Heart left ventricle (tissue), 16 donors: ENCODE measurements around the gene CBR1. TPM values are rescaled to one million over a fixed set of nuclear protein-coding genes. Genes with fewer than 3 reads are reported as not detected.

Experiments used
- ATAC-seq, 4 donors: fragments of 200-7000 bp; cut with Tn5 transposase; one replicate each; pipeline ENCODE4 v1.9.1; 2020 to 2022; ENCODE audit warnings: moderate library complexity in 4 of 4, mild to moderate bottlenecking in 3 of 4, moderate number of reproducible peaks in 1 of 4
- DNase-seq, 5 donors: peaks; one replicate each; pipeline ENCODE4 v3.0.0-alpha.2; 2020
- H3K27ac ChIP-seq, 12 donors: fragments of 200-600 bp; sonication (generic) in 4 of 12; one replicate each; pipeline versions ENCODE4 v1.5.0 to v1.8.0; 2016 to 2022; ENCODE audit warnings: mild to moderate bottlenecking in 2 of 12
- H3K27me3 ChIP-seq, 9 donors: fragments of 200-600 bp; sonication (generic) in 2 of 9; one replicate each; pipeline versions ENCODE4 v1.5.1 to v1.8.0; 2016 to 2022; ENCODE audit warnings: mild to moderate bottlenecking in 3 of 9
- H3K36me3 ChIP-seq, 9 donors: fragments of 200-600 bp; sonication (generic) in 2 of 9; one replicate each; pipeline versions ENCODE4 v1.5.0 to v1.8.0; 2018 to 2022; ENCODE audit warnings: mild to moderate bottlenecking in 2 of 9
- H3K4me1 ChIP-seq, 12 donors: fragments of 200-600 bp; sonication (generic) in 4 of 12; one replicate each; pipeline versions ENCODE4 v1.5.0 to v1.8.0; 2016 to 2022; ENCODE audit warnings: mild to moderate bottlenecking in 3 of 12
- H3K4me3 ChIP-seq, 12 donors: fragments of 200-600 bp; sonication (generic) in 4 of 12; one replicate each; pipeline versions ENCODE4 v1.5.0 to v1.8.0; 2017 to 2022; ENCODE audit warnings: mild to moderate bottlenecking in 9 of 12, moderate library complexity in 4 of 12
- H3K9me3 ChIP-seq, 12 donors: fragments of 200-600 bp; sonication (generic) in 4 of 12; one replicate each; pipeline versions ENCODE4 v1.5.0 to v1.8.0; 2016 to 2022; ENCODE audit warnings: mild to moderate bottlenecking in 1 of 12
- POLR2A ChIP-seq, 2 donors: fragments of 450-650 bp; IDR thresholded peaks; one replicate each; pipeline ENCODE4 v1.6.1; 2017; ENCODE audit warnings: antibody characterized with exemption in 2 of 2, mild to moderate bottlenecking in 2 of 2, moderate library complexity in 2 of 2
- WGBS, 4 donors: extraction: QIAGEN DNeasy Blood & Tissue Kit in 2 of 4; methylation state at CpG; one replicate each; pipeline versions ENCODE4 v1.1.5 to v1.1.7; 2013 to 2018; 5-methylcytosine and 5-hydroxymethylcytosine counted together
- intact Hi-C, 10 donors: fragments of 100-400 bp; cut with DNase I; formaldehyde crosslinking; loops; one replicate each; pipeline versions ENCODE4 v1.11.1 to v1.14.2; 2022
- polyA plus RNA-seq, 2 donors: library from polyadenylated mRNA; stranded (reverse); fragments of 200-250 nt; gene quantifications; one replicate each; pipeline ENCODE4 v1.2.3, GENCODE V29; 2013
- total RNA-seq, 9 donors: library from RNA; depleted of rRNA in 2 of 9; stranded (reverse); fragments of >200 nt in 2 of 9; fragmentation: NEBNext Ultra II Directional in 3 of 9; extraction: Animal tissue kit (Norgen Biotek cat#: 25700) in 3 of 9; gene quantifications; one replicate each; pipeline versions ENCODE4 v1.1.0 to v1.2.4, GENCODE V29; 2016 to 2023
- TF ChIP-seq, protein P1 (sequence below), 12 donors: fragments of 200-600 bp; sonication (generic) in 4 of 12; IDR thresholded peaks; one replicate each; pipeline versions ENCODE4 v1.5.0 to v1.8.0; 2018 to 2022; ENCODE audit warnings: antibody characterized with exemption in 12 of 12, mild to moderate bottlenecking in 5 of 12
- donor health status: ischemic (EF 13 %, LVEDD 7.1; RV severe dilation, severe dysfunction).
- donor health status: healthy with polysubstance abuse.
- donor health status: DM: no; HTN: yes; CAD: no.
- donor health status: DM: no; HTN: no; CAD: no.
- donor health status: ischemic (EF 25% LVEDD 6.9; RV normal size, moderate dysfunction).
- donor health status: ischemic (EF 25% LVEDD 5.7; RV mildly dilated, moderate dysfunction).
- donor health status: healthy.
- donor health status: DM: yes; HTN: yes; CAD: no.
- donor health status: ischemic (EF 35%, LVEDD 5.7; RV mildly dilated, moderate dysfunction).
- donor health status: nonischemic (EF 11% LVEDD 7.7; RV severe dilation, severe dysfunction).
- donor health status: DM: yes; HTN: yes; CAD: no.
- donor health status: PGD.
- donor health status: ischemic (EF 29% LVEDD 5.4; RV normal size, mild dysfunction).
- donor health status: nonischemic (EF 23%, LVEDD 6.1; RV moderate dilation, normal function).

Gene CBR1
- total and polyA plus RNA-seq, 11 donors = 11.0 to 69.2 (median 23.7) TPM

DNA sequence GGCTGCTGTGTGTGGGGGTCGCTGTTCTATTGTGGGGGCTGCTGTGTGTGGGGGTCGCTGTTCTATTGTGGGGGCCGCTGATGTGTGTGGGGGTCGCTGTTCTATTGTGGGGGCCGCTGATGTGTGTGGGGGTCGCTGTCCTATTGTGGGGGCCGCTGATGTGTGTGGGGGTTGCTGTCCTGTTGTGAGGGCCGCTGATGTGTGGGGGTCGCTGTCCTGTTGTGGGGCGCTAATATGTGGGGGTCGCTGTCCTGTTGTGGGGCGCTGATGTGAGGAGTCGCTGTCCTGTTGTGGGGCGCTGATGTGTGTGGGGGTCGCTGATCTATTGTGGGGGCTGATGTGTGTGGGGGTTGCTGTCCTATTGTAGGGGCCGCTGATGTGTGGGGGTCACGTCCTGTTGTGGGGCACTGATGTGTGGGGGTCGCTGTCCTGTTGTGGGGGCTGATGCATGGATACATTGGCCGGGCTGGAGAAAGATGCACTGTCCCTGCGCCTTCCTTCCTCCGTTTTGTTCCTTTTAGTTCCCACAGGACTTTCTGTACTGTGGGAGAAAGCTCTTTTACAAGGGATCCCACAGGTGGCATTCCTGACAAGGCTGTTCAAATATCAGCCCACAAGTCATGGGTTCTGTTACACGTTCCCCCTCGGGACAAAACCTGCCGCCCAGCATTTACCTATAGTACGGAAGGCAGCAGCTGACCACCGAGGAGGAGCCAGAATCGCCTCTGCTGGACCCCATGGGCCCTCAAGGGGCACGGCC, 37.0 kb upstream of the CBR1 start:
- TF ChIP-seq, protein P1, sequence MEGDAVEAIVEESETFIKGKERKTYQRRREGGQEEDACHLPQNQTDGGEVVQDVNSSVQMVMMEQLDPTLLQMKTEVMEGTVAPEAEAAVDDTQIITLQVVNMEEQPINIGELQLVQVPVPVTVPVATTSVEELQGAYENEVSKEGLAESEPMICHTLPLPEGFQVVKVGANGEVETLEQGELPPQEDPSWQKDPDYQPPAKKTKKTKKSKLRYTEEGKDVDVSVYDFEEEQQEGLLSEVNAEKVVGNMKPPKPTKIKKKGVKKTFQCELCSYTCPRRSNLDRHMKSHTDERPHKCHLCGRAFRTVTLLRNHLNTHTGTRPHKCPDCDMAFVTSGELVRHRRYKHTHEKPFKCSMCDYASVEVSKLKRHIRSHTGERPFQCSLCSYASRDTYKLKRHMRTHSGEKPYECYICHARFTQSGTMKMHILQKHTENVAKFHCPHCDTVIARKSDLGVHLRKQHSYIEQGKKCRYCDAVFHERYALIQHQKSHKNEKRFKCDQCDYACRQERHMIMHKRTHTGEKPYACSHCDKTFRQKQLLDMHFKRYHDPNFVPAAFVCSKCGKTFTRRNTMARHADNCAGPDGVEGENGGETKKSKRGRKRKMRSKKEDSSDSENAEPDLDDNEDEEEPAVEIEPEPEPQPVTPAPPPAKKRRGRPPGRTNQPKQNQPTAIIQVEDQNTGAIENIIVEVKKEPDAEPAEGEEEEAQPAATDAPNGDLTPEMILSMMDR (IDR thresholded peaks at IDR 0.05) = no peak
- no peak for TF ChIP-seq POLR2A (IDR thresholded peaks at IDR 0.05)
- Histone ChIP-seq H3K4me3 (no peak overlapping the region), H3K27ac (no peak overlapping the region), H3K36me3 (peaks cover 0 to 41% (median 37%) of the 10 kb centered on the region in 9 donors), H3K9me3 (no peaks in the 10 kb centered on the region), H3K27me3 (no peaks in the 10 kb centered on the region), H3K4me1 (peaks cover 0 to 8% (median 0%) of the 10 kb centered on the region in 12 donors)
- DNase-seq = no peak
- intact Hi-C loops = no loop called here
- ATAC-seq = no peak
- 90 to 92% (median 91%) methylated on average over 19 to 28 of the region's 28 CpGs for WGBS, 4 donors

DNA sequence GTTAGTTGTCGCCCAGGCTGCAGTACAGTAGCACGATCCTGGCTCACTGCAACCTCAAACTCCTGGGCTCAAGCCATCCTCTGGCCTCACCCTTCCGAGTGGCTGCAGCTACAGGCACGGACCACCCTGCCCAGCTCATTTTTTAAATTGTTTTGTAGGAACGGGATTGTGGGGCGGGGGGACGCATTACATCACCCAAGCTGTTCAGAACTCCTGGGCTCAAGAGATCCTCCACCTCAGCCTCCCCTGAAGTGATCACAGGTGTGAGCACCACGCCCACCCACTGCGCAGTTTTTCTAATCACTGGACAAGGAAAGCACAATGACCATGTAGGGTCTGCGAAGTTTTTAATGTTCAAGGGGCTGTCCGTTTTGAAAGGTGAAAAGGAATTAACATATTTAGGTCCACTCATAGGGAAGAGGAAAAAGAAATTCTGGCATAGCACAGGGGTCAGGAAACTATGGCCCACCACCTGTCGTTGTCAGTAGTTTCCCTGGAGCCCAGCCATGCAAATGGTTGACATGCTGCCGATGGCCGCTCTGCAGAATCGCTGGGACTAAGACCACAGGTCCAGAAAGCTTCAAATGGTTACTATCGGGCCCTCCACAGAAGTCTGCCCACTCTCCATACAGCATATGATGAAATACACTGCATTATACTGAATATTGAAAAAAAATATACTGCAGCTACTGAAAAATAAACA, 35.5 kb upstream of the CBR1 start:
- H3K36me3 ChIP-seq = peaks cover 0 to 56% (median 52%) of the 10 kb centered on the region in 9 donors
- ATAC-seq (no peak), DNase-seq (no peak)
- no peak overlapping the region for H3K4me3 ChIP-seq
- H3K4me1 ChIP-seq = peaks cover 0 to 8% (median 0%) of the 10 kb centered on the region in 12 donors
- TF ChIP-seq, protein P1 (IDR thresholded peaks at IDR 0.05) = no peak
- no peak for TF ChIP-seq POLR2A (IDR thresholded peaks at IDR 0.05)
- intact Hi-C loops = no loop called here
- H3K9me3 ChIP-seq = no peaks in the 10 kb centered on the region
- H3K27me3 ChIP-seq = no peaks in the 10 kb centered on the region
- 83 to 88% (median 84%) methylated on average over 16 of the region's 16 CpGs for WGBS, 4 donors
- no peak overlapping the region for H3K27ac ChIP-seq

DNA sequence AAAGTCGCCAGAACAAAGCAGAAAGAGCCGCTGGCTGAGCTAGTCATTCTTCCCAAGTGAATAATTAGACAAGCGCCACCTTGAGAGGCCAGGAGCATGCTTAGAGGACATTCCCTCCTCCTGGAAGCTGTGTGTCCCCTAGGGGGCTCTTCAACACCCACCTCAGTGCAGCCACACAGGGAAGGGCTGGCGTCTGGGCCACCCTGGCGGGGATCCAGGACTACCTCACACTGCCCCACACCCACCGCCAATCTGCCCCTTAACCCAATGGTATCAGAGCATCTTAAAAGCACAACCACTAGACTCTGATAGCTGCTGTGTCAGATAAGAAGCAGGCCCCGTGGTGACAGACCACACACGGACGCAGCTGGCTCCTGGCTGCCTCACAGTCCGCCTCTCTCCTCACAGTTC, 34.4 kb upstream of the CBR1 start:
- H3K27ac ChIP-seq = no peak overlapping the region
- H3K9me3 ChIP-seq = no peaks in the 10 kb centered on the region
- H3K27me3 ChIP-seq = no peaks in the 10 kb centered on the region
- intact Hi-C loops = no loop called here
- H3K4me1 ChIP-seq = peaks cover 0 to 8% (median 0%) of the 10 kb centered on the region in 12 donors
- 50 to 64% (median 57%) methylated on average over 7 to 10 of the region's 10 CpGs for WGBS, 4 donors
- no peak overlapping the region for H3K4me3 ChIP-seq
- TF ChIP-seq POLR2A (IDR thresholded peaks at IDR 0.05) = no peak
- TF ChIP-seq, protein P1 (IDR thresholded peaks at IDR 0.05) = no peak
- DNase-seq (no peak), ATAC-seq (peak; percentile 35 to 74 (median 50))
- H3K36me3 ChIP-seq = peaks cover 0 to 67% (median 63%) of the 10 kb centered on the region in 9 donors
